ENCODE measurements around the gene PARD3.

The PARD3 gene

GRCh38 chr10:34480345-34480744 lies 334.8 kb downstream of the PARD3 start:
- no peak for DNase-seq

GRCh38 chr10:34479520-34480179 lies 335.4 kb downstream of the PARD3 start:
- no peak for DNase-seq

GRCh38 chr10:34477249-34477648 lies 337.8 kb downstream of the PARD3 start:
- DNase-seq: no peak

GRCh38 chr10:34476608-34477007 lies 338.5 kb downstream of the PARD3 start:
- DNase-seq: no peak

GRCh38 chr10:34475786-34476185 lies 339.3 kb downstream of the PARD3 start:
- DNase-seq: no peak

- no peak for DNase-seq
Measured at GRCh38 chr10:34475274-34475646, 339.8 kb downstream of the PARD3 start.

- DNase-seq: no peak
Measured at GRCh38 chr10:34474555-34475273, 340.4 kb downstream of the PARD3 start.

GRCh38 chr10:34474009-34474376 lies 341.1 kb downstream of the PARD3 start:
- DNase-seq: no peak

GRCh38 chr10:34473174-34474008 lies 341.7 kb downstream of the PARD3 start:
- DNase-seq: no peak

GRCh38 chr10:34470307-34470706 lies 344.8 kb downstream of the PARD3 start:
- no peak for DNase-seq

GRCh38 chr10:34469446-34469845 lies 345.6 kb downstream of the PARD3 start:
- DNase-seq: no peak

- no peak for DNase-seq
Measured at GRCh38 chr10:34467902-34468301, 347.2 kb downstream of the PARD3 start.

GRCh38 chr10:34467364-34467763 lies 347.7 kb downstream of the PARD3 start:
- DNase-seq: no peak

GRCh38 chr10:34465678-34466077 lies 349.4 kb downstream of the PARD3 start:
- DNase-seq: no peak

- no peak for DNase-seq
Measured at GRCh38 chr10:34464591-34464990, 350.5 kb downstream of the PARD3 start.

GRCh38 chr10:34464000-34464399 lies 351.1 kb downstream of the PARD3 start:
- no peak for DNase-seq

- no peak for DNase-seq
Measured at GRCh38 chr10:34462993-34463392, 352.1 kb downstream of the PARD3 start.

- DNase-seq: no peak
Measured at GRCh38 chr10:34462056-34462455, 353.0 kb downstream of the PARD3 start.

- no peak for DNase-seq
Measured at GRCh38 chr10:34454590-34455261, 360.4 kb downstream of the PARD3 start.

- no peak for DNase-seq
Measured at GRCh38 chr10:34449836-34450235, 365.3 kb downstream of the PARD3 start.

GRCh38 chr10:34446049-34446448 lies 369.0 kb downstream of the PARD3 start:
- no peak for DNase-seq

GRCh38 chr10:34444223-34445183 lies 370.6 kb downstream of the PARD3 start:
- DNase-seq: no peak
